Stimulated activated CD8-positive, alpha-beta memory T cell treated with anti-CD3 and anti-CD28 coated beads, Interleukin-4, amount 100 ng/mL, for 48 hours (primary cell): ENCODE data around the gene GPM6B.

Experiments used
- DNase-seq: peaks from one replicate; pipeline ENCODE4 v3.0.0-alpha.2; 2020

GPM6B gene

DNA sequence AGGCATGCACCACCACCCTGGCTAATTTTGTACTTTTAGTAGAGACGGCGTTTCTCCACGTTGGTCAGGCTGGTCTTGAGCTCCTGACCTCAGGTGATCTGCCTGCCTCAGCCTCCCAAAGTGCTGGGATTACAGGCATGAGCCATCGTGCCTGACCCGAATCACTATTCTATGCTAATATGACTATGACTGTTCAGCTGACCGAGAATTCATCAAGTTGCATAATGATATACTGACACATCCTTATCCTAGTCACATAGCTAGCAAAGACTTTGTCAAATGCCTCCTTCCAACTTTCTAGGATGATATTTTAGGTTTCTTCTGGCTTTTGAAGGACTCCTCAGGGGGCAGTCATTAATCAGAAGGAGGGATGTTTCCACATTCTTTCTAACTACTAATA lies 4.8 kb upstream of the GPM6B start:
- no peak for DNase-seq

DNA sequence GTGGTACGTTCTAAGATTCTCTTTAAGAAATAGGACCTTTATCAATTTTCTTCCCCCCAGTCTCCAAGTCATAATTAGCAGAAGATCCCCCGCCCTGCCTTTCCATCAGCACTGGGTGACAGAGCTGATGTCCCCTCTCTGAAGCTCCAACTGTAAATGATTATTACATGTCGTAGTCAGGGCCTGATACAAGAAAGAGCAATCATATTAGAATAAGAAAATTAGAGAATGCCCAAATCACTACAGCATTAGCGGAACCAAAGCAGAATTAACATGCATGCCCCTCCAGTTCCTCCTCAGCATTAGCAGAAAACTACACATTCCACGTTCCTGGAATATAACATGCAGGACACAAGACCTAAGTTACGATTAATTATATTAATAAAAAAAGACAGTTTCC lies 717 bp downstream of the GPM6B start:
- no peak for DNase-seq

DNA sequence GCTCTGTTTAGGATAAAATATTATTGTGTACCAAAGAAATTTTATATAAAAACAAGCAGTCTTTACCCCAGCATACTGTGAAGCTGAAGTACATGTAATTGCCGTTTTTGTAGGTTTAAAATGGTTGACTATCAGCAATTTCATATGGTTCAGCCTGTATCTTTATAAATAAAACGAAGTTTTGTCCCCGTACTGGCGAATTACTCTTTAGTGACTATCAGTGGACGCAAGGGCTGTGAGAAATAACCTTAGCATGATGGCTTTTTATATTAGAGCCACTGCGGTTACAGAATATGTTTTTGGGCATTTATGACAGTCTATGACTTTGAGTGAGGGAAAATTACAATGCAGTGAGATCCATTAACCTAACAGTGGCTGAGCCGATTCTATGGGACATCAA lies 1.2 kb downstream of the GPM6B start:
- DNase-seq, result no peak

- DNase-seq, result no peak
Observed at GRCh38 chrX:13808865-13809264, 8.0 kb downstream of the GPM6B start.

- DNase-seq, result no peak
Observed at GRCh38 chrX:13808293-13808692, 8.6 kb downstream of the GPM6B start.

GRCh38 chrX:13805241-13805640 lies 11.7 kb downstream of the GPM6B start:
- DNase-seq, result no peak

DNA sequence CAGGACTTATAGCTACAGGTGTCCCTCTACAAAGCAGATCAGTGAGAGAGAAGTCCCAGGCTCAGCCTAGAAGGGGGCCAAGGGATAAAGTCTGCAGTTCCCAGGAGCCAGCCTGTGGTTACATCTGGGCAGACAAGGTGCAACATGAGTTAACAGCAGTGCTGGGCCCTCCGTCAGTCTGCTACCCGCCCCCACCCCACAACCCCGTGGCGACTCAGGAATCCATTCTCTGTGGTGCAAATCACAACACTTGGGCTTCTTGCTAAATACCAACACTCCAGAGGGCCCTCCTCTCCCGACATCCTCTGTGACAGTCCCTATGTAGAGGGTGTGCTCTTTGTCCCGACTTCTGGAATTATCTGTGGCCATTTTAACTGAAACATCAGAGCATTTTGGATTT lies 13.8 kb downstream of the GPM6B start:
- DNase-seq, result no peak

- DNase-seq, result no peak
Observed at GRCh38 chrX:13798184-13798583, 18.7 kb downstream of the GPM6B start.

GRCh38 chrX:13797512-13797911 lies 19.4 kb downstream of the GPM6B start:
- DNase-seq, result no peak

DNA sequence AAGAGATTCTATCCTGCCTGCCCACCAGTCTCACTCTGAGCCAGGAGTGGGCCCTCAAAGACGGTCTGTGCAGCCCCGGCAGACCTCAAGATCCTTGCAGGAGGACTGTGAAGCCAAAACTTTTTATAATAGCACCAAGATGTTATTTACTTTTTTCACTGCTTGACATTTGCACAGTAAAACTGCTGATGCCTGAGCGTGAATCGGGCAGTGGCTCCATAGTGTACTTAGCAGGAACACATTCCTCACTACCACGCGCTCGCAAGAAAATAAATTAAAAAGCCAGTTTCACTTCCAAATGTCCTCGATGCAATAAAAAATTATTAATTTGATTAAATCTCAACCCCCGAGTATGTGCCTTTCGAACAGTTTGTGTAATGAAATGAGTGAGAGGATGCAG lies 22.5 kb downstream of the GPM6B start:
- DNase-seq, result no peak

- no peak for DNase-seq
Observed at GRCh38 chrX:13793897-13794296, 23.0 kb downstream of the GPM6B start.

- no peak for DNase-seq
Observed at GRCh38 chrX:13791559-13791958, 25.3 kb downstream of the GPM6B start.

GRCh38 chrX:13791145-13791544 lies 25.7 kb downstream of the GPM6B start:
- no peak for DNase-seq

GRCh38 chrX:13790206-13791131 lies 26.4 kb downstream of the GPM6B start:
- no peak for DNase-seq

DNA sequence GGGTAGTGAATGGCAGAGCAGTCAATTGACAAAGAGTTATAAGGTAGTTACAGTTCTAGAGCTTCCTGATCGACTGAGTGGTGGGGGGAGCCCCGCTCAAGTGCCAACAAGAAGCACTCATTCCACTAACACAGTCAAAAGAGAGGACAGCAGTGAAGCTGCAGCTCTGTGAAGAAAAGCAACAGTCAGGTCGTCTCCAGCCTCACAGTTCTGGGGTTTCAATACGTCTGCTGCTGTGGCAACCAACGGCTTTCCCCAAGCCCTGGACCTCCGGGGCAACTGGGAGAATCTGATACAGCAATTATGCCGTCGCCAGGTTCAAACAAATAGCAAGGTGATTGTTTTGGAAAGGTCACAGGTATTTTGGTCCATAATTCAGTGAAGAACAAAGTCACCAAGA lies 30.8 kb downstream of the GPM6B start:
- no peak for DNase-seq

GRCh38 chrX:13780868-13781427 lies 35.9 kb downstream of the GPM6B start:
- DNase-seq, result no peak

GRCh38 chrX:13778916-13779315 lies 38.0 kb downstream of the GPM6B start:
- DNase-seq, result peak; percentile 23

DNA sequence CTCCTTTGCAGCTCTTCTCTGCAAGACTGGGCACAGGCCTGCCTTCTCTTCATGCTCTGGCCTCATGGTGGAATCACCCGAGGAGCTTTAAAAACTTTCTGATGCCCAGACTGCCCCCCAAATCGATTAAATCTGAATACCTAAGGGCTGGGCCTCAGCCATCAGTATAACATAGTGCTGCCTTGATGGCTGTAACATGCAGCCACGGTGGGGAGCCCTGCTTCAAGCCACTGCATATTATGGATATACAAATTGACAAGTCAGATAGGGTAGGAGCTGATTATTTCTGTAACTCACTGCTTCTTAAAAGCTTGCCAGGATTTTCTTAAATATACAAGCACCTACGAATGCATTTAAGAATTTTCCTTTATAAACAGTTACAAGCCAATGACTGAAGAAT lies 40.5 kb downstream of the GPM6B start:
- DNase-seq, result no peak

GRCh38 chrX:13775837-13776236 lies 41.1 kb downstream of the GPM6B start:
- no peak for DNase-seq

GRCh38 chrX:13774696-13775095 lies 42.2 kb downstream of the GPM6B start:
- no peak for DNase-seq

DNA sequence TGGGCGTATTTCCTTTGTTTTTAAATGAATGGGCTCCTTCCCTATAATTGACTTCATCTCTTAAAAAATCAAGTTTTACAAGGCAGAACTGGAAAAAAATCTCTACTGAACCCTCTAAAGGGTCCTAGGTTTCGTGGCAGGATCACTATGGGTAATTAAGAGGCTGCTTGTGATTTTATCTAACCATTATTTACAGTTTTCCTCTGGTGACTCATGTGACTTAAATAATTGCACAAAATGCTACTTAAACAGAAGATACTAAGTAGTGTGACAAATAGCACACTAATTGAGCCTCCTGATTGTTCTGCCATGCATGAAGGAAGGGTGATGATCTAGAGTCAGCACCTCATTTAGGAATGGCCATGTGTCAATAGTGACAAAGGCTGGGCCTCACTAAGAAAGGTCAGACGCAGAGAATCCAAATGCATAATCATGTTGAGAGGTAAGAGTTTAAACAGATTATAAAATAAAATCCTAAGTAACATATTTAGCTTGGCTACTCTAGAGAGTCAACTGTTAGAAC lies 46.8 kb downstream of the GPM6B start:
- DNase-seq, result no peak

GRCh38 chrX:13768939-13769338 lies 48.0 kb downstream of the GPM6B start:
- DNase-seq, result no peak

DNA sequence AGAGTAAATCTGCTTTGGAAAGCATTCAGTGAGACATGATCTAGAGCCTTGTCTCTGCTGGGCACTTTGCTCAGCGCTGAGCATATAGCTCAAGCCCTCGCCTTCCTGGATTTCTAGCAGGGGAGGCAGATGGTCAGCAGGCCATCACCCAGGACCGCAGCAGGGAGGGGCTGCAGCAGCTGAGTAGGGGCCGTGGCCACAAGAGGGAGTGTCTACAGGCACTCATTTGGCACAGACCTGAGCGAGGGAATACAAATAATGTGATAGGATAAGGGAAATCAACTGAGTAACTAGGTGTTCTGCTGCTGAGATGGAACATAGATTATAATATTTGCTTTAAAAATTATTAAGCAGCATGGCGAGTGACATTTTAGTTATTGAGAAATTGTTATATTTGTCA lies 52.1 kb downstream of the GPM6B start:
- no peak for DNase-seq

GRCh38 chrX:13764281-13764680 lies 52.6 kb downstream of the GPM6B start:
- DNase-seq, result no peak
